ENCODE data around the gene EEIG1.

- TF ChIP-seq POLR2A (IDR thresholded peaks at IDR 0.05): no peak
- TF ChIP-seq CTCF (IDR thresholded peaks at IDR 0.05): no peak
Observed at GRCh38 chr9:127949827-127950512, 30.8 kb downstream of the EEIG1 start.

Measured in Peyer's patch (tissue), 4 donors.